Motor neuron (in vitro differentiated cells): Measurements from ENCODE around the gene PMPCB. TPM values are rescaled to one million over a fixed set of nuclear protein-coding genes. Genes with fewer than 3 reads are reported as not detected.

Experiments
- ATAC-seq, 8 experiments: fragments of 200-7000 bp; cut with Tn5 transposase; replicated peaks in 6 of 8; 2 replicates each; pipeline ENCODE4 v1.8.0; 2021; ENCODE audit warnings: mild to moderate bottlenecking in 8 of 8, moderate library complexity in 8 of 8
- H3K27ac ChIP-seq, 2 donors: fragments of 250-450 bp; sonication (Bioruptor Pico); 2 replicates each; pipeline ENCODE4 v1.9.0; 2021; ENCODE audit warnings: antibody characterized with exemption in 2 of 2, mild to moderate bottlenecking in 2 of 2, moderate library complexity in 1 of 2
- H3K4me1 ChIP-seq, 2 donors: fragments of 250-450 bp; sonication (Bioruptor Pico); replicated peaks in 1 of 2; 2 replicates each; pipeline ENCODE4 v1.6.1; 2021; ENCODE audit warnings: antibody characterized with exemption in 2 of 2, mild to moderate bottlenecking in 2 of 2, moderate library complexity in 1 of 2
- H3K4me3 ChIP-seq, 5 donors: fragments of 250-450 bp; sonication (Bioruptor Pico); 2 replicates each; pipeline ENCODE4 v1.9.0; 2021; ENCODE audit warnings: antibody characterized with exemption in 5 of 5, mild to moderate bottlenecking in 5 of 5, moderate library complexity in 4 of 5
- WGBS, 10 experiments: fragments of 450-650 bp; shearing (Covaris generic); methylation state at CpG; one replicate each; pipeline ENCODE4 v1.0.0; 2022; 5-methylcytosine and 5-hydroxymethylcytosine counted together
- in situ Hi-C, 9 experiments: fragments of 400-800 bp; cut with MboI; loops; one replicate each; pipeline ENCODE4 v1.15.0; 2021; ENCODE audit warnings: low sequenced_read_pairs in 9 of 9, low pct_unique_long_range_greater_than_20kb in 2 of 9; ENCODE audit not compliant: unreplicated experiment in 9 of 9
- total RNA-seq, 8 experiments: library from RNA; unstranded; fragments of 300-600 nt; gene quantifications; 2 replicates each; pipeline versions ENCODE4 v1.2.3 to v1.2.4, GENCODE V29; 2022

Gene PMPCB
- total RNA-seq, 8 experiments from 2014 or later = 50.0 to 87.0 (median 64.3) TPM

- H3K4me1 ChIP-seq = peaks cover 4 to 9% of the 10 kb centered on the region in 2 donors
- no peak overlapping the region for H3K4me3 ChIP-seq
- 0 to 67% (median 25%) methylated on average over 1 to 2 of the region's 3 CpGs; no CpG with 5 or more reads in 3 of the 10 experiments for WGBS, 10 experiments
- H3K27ac ChIP-seq = no peak overlapping the region
- in situ Hi-C loops = loop anchor here in 1 of 9 experiments (10.0 kb wide), 1 partner anchor 113 kb away; no protein-coding TSS in a partner anchor
- ATAC-seq = peak in 4 of 8 experiments; percentile 33 to 92 (median 68)
Observed at GRCh38 chr7:103292122-103292521, 5.1 kb upstream of the PMPCB start.

GRCh38 chr7:103293526-103293925 is 3.7 kb upstream of the PMPCB start:
- ATAC-seq = no peak
- Histone ChIP-seq H3K4me3 (no peak overlapping the region), H3K4me1 (peaks cover 6 to 13% of the 10 kb centered on the region in 2 donors), H3K27ac (no peak overlapping the region)
- WGBS, 10 experiments = 80 to 100% (median 100%) methylated on average over 1 of the region's 1 CpG; no CpG with 5 or more reads in 1 of the 10 experiments
- in situ Hi-C loops = loop anchor here in 1 of 9 experiments (10.0 kb wide), 1 partner anchor 111 kb away; no protein-coding TSS in a partner anchor

- no peak for ATAC-seq
- H3K27ac ChIP-seq = peak overlapping the region; percentile 81 to 93
- in situ Hi-C loops = loop anchor here in 1 of 9 experiments (10.0 kb wide), 1 partner anchor 107 kb away; no protein-coding TSS in a partner anchor
- peak overlapping the region; percentile 61 to 90 (median 73) for H3K4me3 ChIP-seq
- 0 to 5% (median 0%) methylated on average over 2 to 7 of the region's 7 CpGs for WGBS, 10 experiments
- peaks cover 15% of the 10 kb centered on the region in 2 donors for H3K4me1 ChIP-seq
Observed at GRCh38 chr7:103297837-103298179, 573 bp downstream of the PMPCB start.

GRCh38 chr7:103299660-103300059 is 2.4 kb downstream of the PMPCB start:
- Histone ChIP-seq H3K4me1 (peaks cover 15% of the 10 kb centered on the region in 2 donors), H3K27ac (no peak overlapping the region), H3K4me3 (no peak overlapping the region)
- no peak for ATAC-seq
- 92 to 100% (median 100%) methylated on average over 1 to 6 of the region's 6 CpGs; no CpG with 5 or more reads in 3 of the 10 experiments for WGBS, 10 experiments
- in situ Hi-C loops = loop anchor here in 1 of 9 experiments (10.0 kb wide), 1 partner anchor 105 kb away; no protein-coding TSS in a partner anchor

- WGBS, 10 experiments = 40 to 100% (median 72%) methylated on average over 1 to 2 of the region's 2 CpGs; no CpG with 5 or more reads in 1 of the 10 experiments
- in situ Hi-C loops = no loop called here
- Histone ChIP-seq H3K4me1 (peaks cover 15% of the 10 kb centered on the region in 2 donors), H3K27ac (no peak overlapping the region), H3K4me3 (no peak overlapping the region)
- no peak for ATAC-seq
Observed at GRCh38 chr7:103301441-103301840, 4.2 kb downstream of the PMPCB start.

- no peak overlapping the region for H3K4me3 ChIP-seq
- 23 to 100% (median 89%) methylated on average over 2 to 3 of the region's 3 CpGs for WGBS, 10 experiments
- in situ Hi-C loops = no loop called here
- no peaks in the 10 kb centered on the region for H3K4me1 ChIP-seq
- peak in 3 of 8 experiments; percentile 77 to 91 (median 84) for ATAC-seq
- no peak overlapping the region for H3K27ac ChIP-seq
Observed at GRCh38 chr7:103307503-103308231, 10.4 kb downstream of the PMPCB start.

GRCh38 chr7:103314852-103315251 is 17.6 kb downstream of the PMPCB start:
- no peak overlapping the region for H3K27ac ChIP-seq
- peak in 2 of 8 experiments; percentile 33 to 64 for ATAC-seq
- in situ Hi-C loops = no loop called here
- H3K4me3 ChIP-seq = no peak overlapping the region
- no peaks in the 10 kb centered on the region for H3K4me1 ChIP-seq
- 56 to 100% (median 78%) methylated on average over 1 to 2 of the region's 2 CpGs for WGBS, 10 experiments

- no peaks in the 10 kb centered on the region for H3K4me1 ChIP-seq
Observed at GRCh38 chr7:103316380-103316941, 19.2 kb downstream of the PMPCB start.

GRCh38 chr7:103317009-103317408 is 19.8 kb downstream of the PMPCB start:
- H3K4me3 ChIP-seq = no peak overlapping the region
- in situ Hi-C loops = no loop called here
- no peak overlapping the region for H3K27ac ChIP-seq
- ATAC-seq = no peak
- no peaks in the 10 kb centered on the region for H3K4me1 ChIP-seq

More at GRCh38 chr7:103316380-103316941, 19.2 kb downstream of the PMPCB start:
- WGBS, 10 experiments = 86 to 100% (median 100%) methylated on average over 2 of the region's 2 CpGs; no CpG with 5 or more reads in 3 of the 10 experiments
- Histone ChIP-seq H3K27ac (no peak overlapping the region), H3K4me3 (no peak overlapping the region)
- in situ Hi-C loops = no loop called here
- peak in 1 of 8 experiments; percentile 56 for ATAC-seq

- WGBS, 10 experiments = 77 to 100% (median 97%) methylated on average over 2 to 8 of the region's 8 CpGs
- Histone ChIP-seq H3K27ac (no peak overlapping the region), H3K4me3 (no peak overlapping the region), H3K4me1 (no peaks in the 10 kb centered on the region)
- in situ Hi-C loops = no loop called here
- ATAC-seq = no peak
Observed at GRCh38 chr7:103325744-103326143, 28.5 kb downstream of the PMPCB start.

GRCh38 chr7:103336761-103337160 is 39.5 kb downstream of the PMPCB start:
- no peak overlapping the region for H3K27ac ChIP-seq
- no peak for ATAC-seq
- no peak overlapping the region for H3K4me3 ChIP-seq
- in situ Hi-C loops = no loop called here
- 80 to 100% (median 100%) methylated on average over 1 to 2 of the region's 2 CpGs for WGBS, 10 experiments
- no peaks in the 10 kb centered on the region for H3K4me1 ChIP-seq

GRCh38 chr7:103338864-103339263 is 41.6 kb downstream of the PMPCB start:
- no peak for ATAC-seq
- peaks cover 3 to 10% of the 10 kb centered on the region in 2 donors for H3K4me1 ChIP-seq
- H3K4me3 ChIP-seq = no peak overlapping the region
- 80 to 100% (median 96%) methylated on average over 1 to 2 of the region's 2 CpGs; no CpG with 5 or more reads in 6 of the 10 experiments for WGBS, 10 experiments
- no peak overlapping the region for H3K27ac ChIP-seq
- in situ Hi-C loops = no loop called here

- Histone ChIP-seq H3K4me3 (no peak overlapping the region), H3K4me1 (peaks cover 3 to 10% of the 10 kb centered on the region in 2 donors), H3K27ac (no peak overlapping the region)
- in situ Hi-C loops = no loop called here
- no peak for ATAC-seq
- WGBS, 10 experiments = 71 to 100% (median 95%) methylated on average over 1 to 2 of the region's 2 CpGs
Observed at GRCh38 chr7:103341466-103341865, 44.2 kb downstream of the PMPCB start.
